ENCODE data around the gene CARD8.

Gene CARD8

GRCh38 chr19:48213959-48214358 is 41.8 kb downstream of the CARD8 start:
- Histone ChIP-seq H3K36me3 (no peaks in the 10 kb centered on the region; the same call in 1 of the 2 replicates), H3K4me3 (ENCODE audit: low read depth, low read length) (no peak overlapping the region), H3K27ac (no peak overlapping the region), H3K27me3 (ENCODE audit: insufficient read depth, low read depth, severe bottlenecking) (no peaks in the 10 kb centered on the region), H3K9me3 (ENCODE audit: severe bottlenecking) (no peaks in the 10 kb centered on the region)
- no peak for TF ChIP-seq CTCF (IDR thresholded peaks at IDR 0.05; ENCODE audit: low read depth, low read length)
- no peak for DNase-seq

- no peaks in the 10 kb centered on the region for H3K9me3 ChIP-seq (ENCODE audit: severe bottlenecking)
- no peak for TF ChIP-seq CTCF (IDR thresholded peaks at IDR 0.05; ENCODE audit: low read depth, low read length)
- no peak for DNase-seq
- H3K4me3 ChIP-seq (ENCODE audit: low read depth, low read length) = no peak overlapping the region
- no peaks in the 10 kb centered on the region for H3K27me3 ChIP-seq (ENCODE audit: insufficient read depth, low read depth, severe bottlenecking)
- H3K36me3 ChIP-seq = no peaks in the 10 kb centered on the region; the same call in none of the 2 replicates
- H3K27ac ChIP-seq = no peak overlapping the region
Observed at GRCh38 chr19:48210005-48210404, 45.7 kb downstream of the CARD8 start.

GRCh38 chr19:48206397-48207093 is 49.2 kb downstream of the CARD8 start:
- no peak for TF ChIP-seq CTCF (IDR thresholded peaks at IDR 0.05; ENCODE audit: low read depth, low read length)
- Histone ChIP-seq H3K27me3 (ENCODE audit: insufficient read depth, low read depth, severe bottlenecking) (no peaks in the 10 kb centered on the region), H3K36me3 (no peaks in the 10 kb centered on the region; the same call in none of the 2 replicates), H3K9me3 (ENCODE audit: severe bottlenecking) (no peaks in the 10 kb centered on the region), H3K27ac (no peak overlapping the region), H3K4me3 (ENCODE audit: low read depth, low read length) (no peak overlapping the region)
- no peak for DNase-seq

GRCh38 chr19:48203794-48204628 is 51.7 kb downstream of the CARD8 start:
- H3K9me3 ChIP-seq (ENCODE audit: severe bottlenecking) = no peaks in the 10 kb centered on the region
- H3K27ac ChIP-seq = peak overlapping the region; percentile 58
- H3K4me3 ChIP-seq (ENCODE audit: low read depth, low read length) = peak overlapping the region; percentile 93
- peak; percentile 99 for DNase-seq
- no peaks in the 10 kb centered on the region; the same call in none of the 2 replicates for H3K36me3 ChIP-seq
- TF ChIP-seq CTCF (IDR thresholded peaks at IDR 0.05; ENCODE audit: low read depth, low read length) = no peak
- no peaks in the 10 kb centered on the region for H3K27me3 ChIP-seq (ENCODE audit: insufficient read depth, low read depth, severe bottlenecking)

- no peak for DNase-seq
Observed at GRCh38 chr19:48203222-48203793, 52.4 kb downstream of the CARD8 start.

More at GRCh38 chr19:48203222-48203793, 52.4 kb downstream of the CARD8 start:
- Histone ChIP-seq H3K36me3 (no peaks in the 10 kb centered on the region; the same call in none of the 2 replicates), H3K4me3 (ENCODE audit: low read depth, low read length) (peak overlapping the region; percentile 93), H3K27ac (peak overlapping the region; percentile 58), H3K9me3 (ENCODE audit: severe bottlenecking) (no peaks in the 10 kb centered on the region), H3K27me3 (ENCODE audit: insufficient read depth, low read depth, severe bottlenecking) (no peaks in the 10 kb centered on the region)
- no peak for TF ChIP-seq CTCF (IDR thresholded peaks at IDR 0.05; ENCODE audit: low read depth, low read length)
